MCF 10A (cell line): ENCODE measurements around the gene KCNF1. TPM values are rescaled to one million over a fixed set of nuclear protein-coding genes. Genes with fewer than 3 reads are reported as not detected.

Source experiments
- BruUV-seq: library from RNA; stranded (reverse); fragments of 400-500 nt; replicated peaks from 2 replicates; lab custom pipeline; 2021; lab: Mats Ljungman, UMichigan
- CTCF ChIA-PET: fragments of 300-600 bp; sonication (Branson Sonifier 250); formaldehyde crosslinking; extraction: SDS; loops from one replicate; lab custom pipeline; 2021; ENCODE audit warnings: antibody characterized with exemption, inconsistent platforms; lab: Yijun Ruan, JAX
- POLR2A ChIA-PET: fragments of 300-600, 350-650 bp; sonication (Branson Sonifier 250); formaldehyde crosslinking; extraction: SDS; loops from one replicate; lab custom pipeline; 2020; ENCODE audit warnings: antibody characterized with exemption, inconsistent platforms; lab: Yijun Ruan, JAX
- DNase-seq: peaks from one replicate; pipeline ENCODE4 v3.0.0-alpha.2; 2018; ENCODE audit not compliant: unreplicated experiment
- H3K27ac Mint-ChIP-seq: one replicate; pipeline ENCODE4 v1.8.0; 2022; ENCODE audit warnings: mild to moderate bottlenecking, low read depth, mixed read lengths; ENCODE audit not compliant: unreplicated experiment
- H3K27me3 Mint-ChIP-seq: one replicate; pipeline ENCODE4 v1.8.0; 2022; ENCODE audit warnings: mixed read lengths; ENCODE audit not compliant: insufficient read depth, unreplicated experiment
- H3K36me3 Mint-ChIP-seq: one replicate; pipeline ENCODE4 v1.8.0; 2022; ENCODE audit warnings: mild to moderate bottlenecking, moderate library complexity, mixed read lengths; ENCODE audit not compliant: insufficient read depth, unreplicated experiment
- H3K4me1 Mint-ChIP-seq: one replicate; pipeline ENCODE4 v1.8.0; 2022; ENCODE audit warnings: mixed read lengths; ENCODE audit not compliant: insufficient read depth, unreplicated experiment
- H3K4me3 Mint-ChIP-seq: one replicate; pipeline ENCODE4 v1.8.0; 2022; ENCODE audit warnings: mild to moderate bottlenecking, moderate library complexity, mixed read lengths; ENCODE audit not compliant: unreplicated experiment
- H3K9me3 Mint-ChIP-seq: one replicate; pipeline ENCODE4 v1.8.0; 2022; ENCODE audit warnings: mixed read lengths; ENCODE audit not compliant: unreplicated experiment
- CTCF ChIP-seq: fragments of 200-600 bp; IDR thresholded peaks from one replicate; pipeline ENCODE4 v1.8.0; 2022; ENCODE audit warnings: antibody characterized with exemption, mild to moderate bottlenecking; ENCODE audit not compliant: unreplicated experiment
- intact Hi-C: fragments of 100-400 bp; cut with micrococcal nuclease; formaldehyde crosslinking; loops from 2 replicates; pipeline ENCODE4 v1.14.1; 2022
- total RNA-seq: library from RNA; stranded (reverse); gene quantifications from 2 replicates; pipeline ENCODE4 v1.2.3, GENCODE V29; 2022

The KCNF1 gene
- total RNA-seq, 1 experiment from 2014 or later = not detected

GRCh38 chr2:10941383-10941782 is 29.6 kb downstream of the KCNF1 start:
- peaks cover 3% of the 10 kb centered on the region for H3K4me1 Mint-ChIP-seq
- ChIA-PET POLR2A (no interaction called here), CTCF (no interaction called here)
- no peaks in the 10 kb centered on the region for H3K36me3 Mint-ChIP-seq
- TF ChIP-seq CTCF = no peak
- no peaks in the 10 kb centered on the region for H3K9me3 Mint-ChIP-seq
- DNase-seq = no peak
- intact Hi-C loops = no loop called here
- peaks cover 12% of the 10 kb centered on the region for H3K27me3 Mint-ChIP-seq
- no peak overlapping the region for H3K27ac Mint-ChIP-seq
- H3K4me3 Mint-ChIP-seq = no peak overlapping the region
- BruUV-seq = no TSS peak

- Mint-ChIP-seq H3K4me3 (no peak overlapping the region), H3K27me3 (peaks cover 18% of the 10 kb centered on the region), H3K36me3 (no peaks in the 10 kb centered on the region), H3K4me1 (peaks cover 7% of the 10 kb centered on the region), H3K27ac (no peak overlapping the region), H3K9me3 (peaks cover 5% of the 10 kb centered on the region)
- TF ChIP-seq CTCF = no peak
- CTCF ChIA-PET = interaction anchor here (0.8 kb wide), 1 partner anchor 16 kb away, joined by 4 read pairs; no protein-coding TSS in a partner anchor
- POLR2A ChIA-PET = no interaction called here
- intact Hi-C loops = no loop called here
- no TSS peak for BruUV-seq
- DNase-seq = no peak
These were observed 33.1 kb downstream of the KCNF1 start for GRCh38 chr2:10944799-10945198.

GRCh38 chr2:10946394-10946793 is 34.7 kb downstream of the KCNF1 start:
- Mint-ChIP-seq H3K4me3 (no peak overlapping the region), H3K9me3 (peaks cover 14% of the 10 kb centered on the region)
- BruUV-seq = no TSS peak

GRCh38 chr2:10947005-10947440 is 35.3 kb downstream of the KCNF1 start:
- H3K4me3 Mint-ChIP-seq = peak overlapping the region; percentile 47
- intact Hi-C loops = no loop called here
- DNase-seq = peak; percentile 63
- no peaks in the 10 kb centered on the region for H3K36me3 Mint-ChIP-seq
- peaks cover 7% of the 10 kb centered on the region for H3K4me1 Mint-ChIP-seq
- H3K27me3 Mint-ChIP-seq = peaks cover 36% of the 10 kb centered on the region
- ChIA-PET CTCF (interaction anchor here (0.6 kb wide), 1 partner anchor 215 kb away, joined by 4 read pairs; no protein-coding TSS in a partner anchor), POLR2A (no interaction called here)
- peaks cover 14% of the 10 kb centered on the region for H3K9me3 Mint-ChIP-seq
- no peak overlapping the region for H3K27ac Mint-ChIP-seq
- no peak for TF ChIP-seq CTCF
- BruUV-seq = no TSS peak

More at GRCh38 chr2:10946394-10946793, 34.7 kb downstream of the KCNF1 start:
- Mint-ChIP-seq H3K36me3 (no peaks in the 10 kb centered on the region), H3K4me1 (peaks cover 7% of the 10 kb centered on the region), H3K27me3 (peaks cover 34% of the 10 kb centered on the region), H3K27ac (no peak overlapping the region)
- intact Hi-C loops = no loop called here
- ChIA-PET CTCF (interaction anchor here (0.6 to 1.0 kb wide), 3 partner anchors 13 to 215 kb away, joined by 4 read pairs; no protein-coding TSS in a partner anchor), POLR2A (no interaction called here)
- TF ChIP-seq CTCF = no peak
- DNase-seq = no peak
